SK-N-SH treated with all-trans-retinoic acid at 6 μM for 48 hours (cell line): ENCODE measurements around the gene PRDM15.

Source experiments
- ATAC-seq: fragments of 200-7000 bp; cut with Tn5 transposase; 3 replicates; pipeline ENCODE4 v1.9.1; 2020; ENCODE audit warnings: mild to moderate bottlenecking, moderate library complexity
- ARNTL ChIP-seq: fragments of 450-650 bp; formaldehyde crosslinking; IDR thresholded peaks from 2 replicates; pipeline ENCODE4 v1.5.0; 2020; ENCODE audit warnings: low read depth, mild to moderate bottlenecking, moderate library complexity, borderline replicate concordance
- BACH2 ChIP-seq: fragments of 250-450 bp; sonication (Bioruptor Pico); IDR thresholded peaks from 2 replicates; pipeline ENCODE4 v1.9.0; 2021; ENCODE audit warnings: mild to moderate bottlenecking, borderline replicate concordance
- CREB5 ChIP-seq: fragments of 250-450 bp; sonication (Bioruptor Pico); IDR thresholded peaks from 2 replicates; pipeline ENCODE4 v1.5.1; 2020; ENCODE audit warnings: low read depth, mild to moderate bottlenecking, moderate library complexity
- CSDC2 ChIP-seq: fragments of 250-450 bp; sonication (Bioruptor Pico); IDR thresholded peaks from 2 replicates; pipeline ENCODE4 v1.5.0; 2020; ENCODE audit warnings: mild to moderate bottlenecking, moderate library complexity
- ESRRG ChIP-seq: fragments of 250-450 bp; sonication (Bioruptor Pico); IDR thresholded peaks from 2 replicates; pipeline ENCODE4 v1.6.1; 2021; ENCODE audit warnings: mild to moderate bottlenecking
- ISL1 ChIP-seq: fragments of 250-450 bp; sonication (Bioruptor Pico); IDR thresholded peaks from 2 replicates; pipeline ENCODE4 v2.1.2; 2022; ENCODE audit warnings: mild to moderate bottlenecking, moderate library complexity
- OSR1 ChIP-seq: fragments of 250-450 bp; sonication (Bioruptor Pico); IDR thresholded peaks from 2 replicates; pipeline ENCODE4 v1.8.0; 2022; ENCODE audit warnings: moderate library complexity, mild to moderate bottlenecking, inconsistent platforms
- PATZ1 ChIP-seq: fragments of 250-450 bp; sonication (Bioruptor Pico); IDR thresholded peaks from 2 replicates; pipeline ENCODE4 v1.8.0; 2020; ENCODE audit warnings: mild to moderate bottlenecking, moderate library complexity, borderline replicate concordance
- POU6F1 ChIP-seq: fragments of 250-450 bp; sonication (Bioruptor Pico); IDR thresholded peaks from 2 replicates; pipeline ENCODE4 v1.8.0; 2021; ENCODE audit warnings: low read depth, mild to moderate bottlenecking, moderate library complexity, borderline replicate concordance
- PPARA ChIP-seq: fragments of 250-450 bp; sonication (Bioruptor Pico); IDR thresholded peaks from 2 replicates; pipeline ENCODE4 v1.5.0; 2020; ENCODE audit warnings: mild to moderate bottlenecking, borderline replicate concordance
- RARB ChIP-seq: fragments of 250-450 bp; sonication (Bioruptor Pico); IDR thresholded peaks from 2 replicates; pipeline ENCODE4 v1.8.0; 2021; ENCODE audit warnings: mild to moderate bottlenecking, moderate library complexity
- SNAI2 ChIP-seq: fragments of 250-450 bp; sonication (Bioruptor Pico); IDR thresholded peaks from 2 replicates; pipeline ENCODE4 v1.5.0; 2020; ENCODE audit warnings: mild to moderate bottlenecking, moderate library complexity
- TCF4 ChIP-seq: fragments of 250-450 bp; sonication (Bioruptor Pico); IDR thresholded peaks from 2 replicates; pipeline ENCODE4 v1.8.0; 2021; ENCODE audit warnings: mild to moderate bottlenecking, moderate library complexity, borderline replicate concordance
- TOX ChIP-seq: fragments of 250-450 bp; sonication (Bioruptor Pico); IDR thresholded peaks from 2 replicates; pipeline ENCODE4 v1.8.0; 2021; ENCODE audit warnings: mild to moderate bottlenecking, moderate library complexity, borderline replicate concordance
- TSHZ2 ChIP-seq: fragments of 250-450 bp; sonication (Bioruptor Pico); IDR thresholded peaks from 2 replicates; pipeline ENCODE4 v1.5.0; 2020; ENCODE audit warnings: mild to moderate bottlenecking, moderate library complexity
- ZC3H10 ChIP-seq: fragments of 250-450 bp; sonication (Bioruptor Pico); IDR thresholded peaks from 2 replicates; pipeline ENCODE4 v1.5.1; 2021; ENCODE audit warnings: mild to moderate bottlenecking, moderate library complexity
- ZFP3 ChIP-seq: fragments of 250-450 bp; sonication (Bioruptor Pico); IDR thresholded peaks from 2 replicates; pipeline ENCODE4 v1.5.0; 2020; ENCODE audit warnings: mild to moderate bottlenecking, moderate library complexity
- ZFP30 ChIP-seq: fragments of 450-650 bp; formaldehyde crosslinking; IDR thresholded peaks from 2 replicates; pipeline ENCODE4 v1.5.0; 2022; ENCODE audit warnings: mild to moderate bottlenecking, moderate library complexity
- ZNF565 ChIP-seq: fragments of 450-650 bp; formaldehyde crosslinking; conservative IDR thresholded peaks from 2 replicates; pipeline ENCODE4 v1.5.0; 2020; ENCODE audit warnings: low read depth, mild to moderate bottlenecking, moderate library complexity
- ZNF70 ChIP-seq: fragments of 450-650 bp; formaldehyde crosslinking; IDR thresholded peaks from 2 replicates; pipeline ENCODE4 v1.5.0; 2020; ENCODE audit warnings: mild to moderate bottlenecking, moderate library complexity
- ZNF8 ChIP-seq: fragments of 450-650 bp; formaldehyde crosslinking; IDR thresholded peaks from 2 replicates; pipeline ENCODE4 v1.5.0; 2020; ENCODE audit warnings: mild to moderate bottlenecking, moderate library complexity

PRDM15 gene

GRCh38 chr21:41828884-41829360 is 50.2 kb downstream of the PRDM15 start:
- no peak for ATAC-seq
- TF ChIP-seq BACH2 (CRISPR knock-in tag) = no peak
- no peak for TF ChIP-seq ARNTL
- no peak for TF ChIP-seq SNAI2 (CRISPR knock-in tag)
- no peak for TF ChIP-seq ZFP30 (CRISPR knock-in tag)
- no peak for TF ChIP-seq RARB (CRISPR knock-in tag)
- TF ChIP-seq TCF4 = no peak
- TF ChIP-seq ESRRG (CRISPR knock-in tag) = no peak
- no peak for TF ChIP-seq PPARA
- no peak for TF ChIP-seq ZC3H10 (CRISPR knock-in tag)
- no peak for TF ChIP-seq CSDC2 (CRISPR knock-in tag)
- TF ChIP-seq POU6F1 = no peak
- TF ChIP-seq ZNF8 (CRISPR knock-in tag) = no peak
- TF ChIP-seq CREB5 (CRISPR knock-in tag) = no peak
- TF ChIP-seq ZNF565 = no peak
- no peak for TF ChIP-seq TOX (CRISPR knock-in tag)

GRCh38 chr21:41827951-41828883 is 50.9 kb downstream of the PRDM15 start:
- no peak for TF ChIP-seq POU6F1
- TF ChIP-seq TOX (CRISPR knock-in tag) = no peak
- TF ChIP-seq ZNF70 (CRISPR knock-in tag) = no peak
- TF ChIP-seq PATZ1 = no peak
- TF ChIP-seq ZFP30 (CRISPR knock-in tag) = no peak
- no peak for TF ChIP-seq ARNTL
- TF ChIP-seq ZC3H10 (CRISPR knock-in tag) = no peak
- TF ChIP-seq OSR1 (CRISPR knock-in tag) = no peak
- no peak for TF ChIP-seq CREB5 (CRISPR knock-in tag)
- TF ChIP-seq CSDC2 (CRISPR knock-in tag) = no peak
- TF ChIP-seq ZFP3 (CRISPR knock-in tag) = no peak
- TF ChIP-seq ISL1 = no peak
- no peak for TF ChIP-seq SNAI2 (CRISPR knock-in tag)
- no peak for TF ChIP-seq RARB (CRISPR knock-in tag)
- ATAC-seq = no peak

GRCh38 chr21:41825881-41826280 is 53.3 kb downstream of the PRDM15 start:
- no peak for TF ChIP-seq SNAI2 (CRISPR knock-in tag)
- TF ChIP-seq CSDC2 (CRISPR knock-in tag) = no peak
- no peak for TF ChIP-seq PPARA
- no peak for TF ChIP-seq POU6F1
- TF ChIP-seq TSHZ2 = no peak
- no peak for TF ChIP-seq ZFP3 (CRISPR knock-in tag)
- no peak for TF ChIP-seq ZNF565
- TF ChIP-seq TOX (CRISPR knock-in tag) = no peak
- TF ChIP-seq ESRRG (CRISPR knock-in tag) = no peak
- TF ChIP-seq BACH2 (CRISPR knock-in tag) = no peak
- no peak for ATAC-seq
